Measurements from ENCODE around the gene HCCS.
"Not testable (repeated sequence)": the region's sequence is repeated elsewhere in the genome, so short reads cannot be mapped to it uniquely, and the experiment has no call there.

The HCCS gene

GRCh38 chrX:11111037-11111851 lies at the start of gene HCCS:
Gene HCCS, plus strand, starts transcription at chrX:11111332. Its CDS starts 729 bp downstream, at chrX:11112061.
- peak; percentile 32 for DNase-seq

DNA sequence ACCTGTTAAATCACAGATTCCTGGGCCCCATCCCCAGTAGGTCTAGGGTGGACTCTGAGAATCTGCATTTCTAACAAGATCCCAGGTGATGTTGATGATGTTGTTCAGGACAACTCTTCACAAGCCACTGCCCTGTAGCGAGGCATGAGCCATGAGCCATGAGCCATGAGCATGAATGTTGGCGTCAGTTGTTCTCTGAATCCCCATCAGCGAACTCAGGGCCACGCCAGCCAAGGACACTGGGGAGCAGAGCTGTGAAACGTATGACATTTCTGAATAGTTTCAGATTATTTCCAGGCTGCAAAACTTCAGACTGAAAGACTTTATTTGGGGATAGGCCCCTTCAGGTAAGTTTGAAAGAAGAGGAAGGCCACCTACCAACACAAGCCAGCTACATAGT lies 46.9 kb upstream of the HCCS start:
- no peak for DNase-seq

DNA sequence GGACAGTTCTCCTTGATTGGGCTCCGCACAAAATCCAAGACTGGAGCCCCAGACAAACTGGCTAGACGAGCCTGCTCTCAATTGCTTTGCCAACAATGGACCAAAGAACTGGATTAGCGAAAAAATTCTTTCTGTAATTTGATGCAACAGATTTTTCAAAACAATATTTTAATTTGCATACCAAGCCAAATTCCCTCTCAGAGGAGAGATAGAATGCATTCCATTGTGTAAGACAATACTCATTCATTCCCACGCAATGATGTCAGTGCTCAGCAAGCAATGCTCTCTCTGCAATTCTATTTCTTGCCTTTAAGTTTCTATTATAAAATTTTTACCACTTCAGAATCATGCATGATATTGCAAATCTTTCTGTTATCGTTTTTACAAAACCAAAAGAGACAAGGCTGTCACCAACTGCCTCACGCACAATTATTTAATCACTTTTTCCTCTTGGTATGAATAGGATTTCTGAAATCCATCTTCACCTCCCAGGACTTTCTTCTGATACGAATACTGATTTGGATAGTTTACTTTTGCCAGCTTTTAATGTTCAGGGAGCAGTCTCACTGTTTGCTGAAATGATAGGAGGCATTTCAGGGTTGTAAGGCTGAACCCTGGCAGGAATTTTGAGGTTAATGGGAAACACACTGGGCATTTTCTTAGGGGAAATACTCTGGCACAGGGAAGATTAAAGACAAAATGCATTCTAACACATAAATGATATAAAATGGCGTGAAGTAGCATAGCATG lies 46.1 kb upstream of the HCCS start:
- no peak for DNase-seq

- no peak for DNase-seq
Measured at GRCh38 chrX:11066812-11067211, 44.3 kb upstream of the HCCS start.

DNA sequence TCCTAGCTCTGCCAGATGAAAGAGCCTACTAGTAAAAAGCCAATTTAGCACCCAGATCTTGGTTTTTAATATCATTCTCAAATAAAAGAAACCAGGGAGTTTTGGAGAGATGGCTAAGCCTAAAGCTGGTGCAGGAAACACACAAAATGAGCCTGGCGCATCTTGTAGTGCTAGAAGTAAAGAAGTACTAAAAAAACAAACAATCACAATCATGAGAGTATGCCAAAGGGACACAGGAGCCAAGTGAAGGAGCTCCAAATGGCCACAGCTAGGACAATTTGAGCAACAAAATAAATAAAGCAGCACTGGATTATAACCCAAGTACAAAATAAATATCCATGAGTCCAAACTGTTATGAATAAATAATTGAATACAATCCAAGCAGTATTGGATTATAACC lies 37.8 kb upstream of the HCCS start:
- no peak for DNase-seq

- DNase-seq, result no peak
Measured at GRCh38 chrX:11080741-11081305, 30.3 kb upstream of the HCCS start.

DNA sequence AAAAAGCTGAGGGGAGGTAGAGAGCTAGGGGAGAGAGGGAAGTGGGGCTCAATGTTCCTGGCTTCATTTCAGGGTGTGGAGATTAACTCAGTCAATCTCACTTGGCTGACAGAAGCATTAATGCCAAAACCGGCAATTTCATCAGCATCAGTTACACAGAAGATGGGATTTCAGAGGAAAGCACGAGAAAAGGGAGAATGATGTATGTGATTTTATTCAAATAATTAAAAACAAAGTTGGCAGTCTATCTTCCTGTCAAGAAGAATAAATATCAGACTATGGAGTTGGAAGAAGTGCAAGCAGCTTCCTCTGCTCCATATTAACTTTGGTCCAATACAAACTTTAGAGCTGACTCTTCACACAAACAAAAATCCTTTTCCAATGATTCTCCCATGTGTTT lies 29.6 kb upstream of the HCCS start:
- no peak for DNase-seq

GRCh38 chrX:11085305-11085704 lies 25.8 kb upstream of the HCCS start:
- no peak for DNase-seq

DNA sequence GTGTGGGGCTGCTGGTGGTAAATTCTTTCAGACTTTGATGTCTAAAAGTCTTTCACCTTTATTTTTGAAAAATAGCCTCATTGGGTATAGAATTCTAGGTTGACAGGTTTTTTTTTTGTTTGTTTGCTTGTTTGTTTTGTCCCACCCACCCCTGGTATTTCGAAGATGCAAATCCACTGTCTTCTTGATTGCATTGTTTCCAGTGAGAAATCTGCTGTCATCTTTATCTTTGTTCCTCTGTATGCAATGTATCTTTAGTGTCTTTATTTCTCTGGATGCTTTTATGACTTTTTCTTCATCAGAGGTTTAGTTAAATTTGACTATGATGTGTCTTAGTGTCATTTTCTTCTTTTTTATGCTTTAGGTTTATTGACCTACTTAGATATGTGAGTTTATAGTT lies 21.3 kb upstream of the HCCS start:
- DNase-seq, result no peak

DNA sequence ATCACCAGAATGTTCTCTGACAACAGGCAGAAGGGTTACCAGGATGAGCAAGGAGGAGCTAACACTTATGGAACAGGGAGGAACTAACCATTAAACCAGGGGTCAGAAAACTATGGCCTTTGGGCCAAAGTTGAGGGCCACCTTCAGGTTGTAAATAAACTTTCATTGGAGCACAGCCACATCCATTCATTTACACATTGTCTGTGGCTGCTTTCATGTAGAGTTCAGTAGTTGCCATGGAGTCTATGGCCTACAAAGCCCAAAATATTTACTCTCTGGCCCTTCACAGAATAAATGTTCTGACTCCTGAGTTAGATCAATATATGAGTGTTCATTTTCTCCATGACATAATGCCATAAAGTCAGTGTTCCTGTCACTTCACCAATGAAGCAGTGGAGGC lies 13.2 kb upstream of the HCCS start:
- no peak for DNase-seq

- no peak for DNase-seq
Measured at GRCh38 chrX:11099465-11099864, 11.7 kb upstream of the HCCS start.

DNA sequence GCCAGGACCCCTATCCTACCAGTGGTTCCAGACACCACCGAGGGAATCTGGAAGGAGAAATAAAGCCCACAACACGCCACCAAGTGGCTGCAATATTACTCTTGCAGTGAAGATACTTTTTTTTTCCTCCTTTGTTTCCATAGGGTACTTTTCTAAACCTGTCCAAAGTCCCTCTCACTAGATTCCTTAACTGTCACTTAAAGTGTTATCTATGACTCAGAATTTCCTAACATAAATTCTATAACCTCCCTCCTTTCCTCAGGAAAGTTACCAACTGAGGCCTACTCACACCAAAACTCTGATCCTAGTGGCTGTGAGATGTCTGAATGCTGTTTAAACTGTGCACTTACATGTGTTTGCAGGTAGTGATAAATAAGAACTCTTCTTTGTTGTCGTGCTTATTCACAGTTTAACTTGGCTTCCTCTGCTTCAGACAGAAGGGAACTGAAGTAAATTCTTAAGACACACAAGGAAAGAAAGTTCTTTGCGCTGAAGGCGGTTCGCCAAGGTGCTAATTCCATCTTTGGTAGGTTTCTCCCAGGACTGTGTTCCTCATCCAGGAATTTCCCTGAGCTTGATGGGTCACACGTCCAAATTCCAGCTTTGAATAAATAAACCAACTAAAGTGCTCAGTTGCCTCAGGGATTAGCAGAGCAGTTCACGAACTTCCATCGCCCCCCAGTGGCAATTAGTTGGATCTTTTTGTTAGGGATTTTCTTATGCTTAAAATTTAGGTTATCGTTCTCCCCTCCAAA lies 10.7 kb upstream of the HCCS start:
- DNase-seq, result peak; percentile 33

- no peak for DNase-seq
Measured at GRCh38 chrX:11103006-11103405, 8.1 kb upstream of the HCCS start.

GRCh38 chrX:11103751-11104150 lies 7.4 kb upstream of the HCCS start:
- no peak for DNase-seq

- DNase-seq, result no peak
Measured at GRCh38 chrX:11105080-11105479, 6.1 kb upstream of the HCCS start.

DNA sequence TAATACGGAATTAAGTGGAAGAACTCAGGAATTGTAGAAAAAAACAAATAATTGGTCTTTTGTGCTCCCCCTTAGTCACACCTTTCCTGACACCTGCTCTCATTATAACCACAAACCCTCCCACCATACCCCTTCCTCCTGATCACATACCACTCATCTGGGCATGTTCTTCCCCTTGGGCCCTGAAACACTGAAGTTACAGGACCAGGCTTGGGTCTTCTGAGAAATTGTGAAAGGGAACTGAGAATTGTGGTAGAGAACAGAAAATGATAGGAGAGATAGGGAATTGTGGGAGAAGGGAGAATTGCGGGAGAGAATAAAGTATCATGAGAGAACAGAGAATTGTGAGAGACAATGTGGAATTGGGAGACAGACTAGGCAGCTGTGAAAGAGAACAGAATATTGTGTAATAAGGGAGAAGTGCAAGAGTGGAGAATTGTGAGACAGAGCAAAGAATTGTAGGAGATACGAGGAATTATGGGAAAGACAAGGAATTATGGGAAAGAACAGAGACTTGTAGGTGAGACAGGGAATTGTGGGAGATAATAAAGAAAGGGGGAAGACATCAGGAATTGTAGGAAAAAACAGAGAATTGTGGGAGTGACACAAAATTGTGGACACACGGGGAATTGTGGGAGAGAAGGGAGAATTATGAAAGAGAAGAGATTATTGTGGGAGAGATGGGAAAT lies 2.7 kb upstream of the HCCS start:
- no peak for DNase-seq

DNA sequence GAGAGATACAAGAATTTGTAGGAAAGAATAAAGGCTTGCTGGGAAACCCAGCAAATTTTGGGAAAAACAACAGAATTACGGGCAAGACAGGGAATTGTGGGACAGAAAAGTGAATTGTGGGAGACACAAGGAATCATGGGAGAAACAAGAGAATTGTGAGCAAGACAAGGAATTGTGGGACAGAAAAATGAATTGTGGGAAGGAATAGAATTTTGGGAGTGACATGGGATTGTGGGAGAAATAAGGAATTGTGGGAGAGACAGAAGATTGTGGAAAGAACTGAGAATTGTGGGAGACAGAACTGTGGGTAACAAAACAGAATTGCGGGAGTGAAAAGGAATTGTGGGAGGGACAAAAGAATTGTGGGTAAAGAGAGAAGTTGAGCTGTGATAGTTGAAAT lies 1.2 kb upstream of the HCCS start:
- no peak for DNase-seq

DNA sequence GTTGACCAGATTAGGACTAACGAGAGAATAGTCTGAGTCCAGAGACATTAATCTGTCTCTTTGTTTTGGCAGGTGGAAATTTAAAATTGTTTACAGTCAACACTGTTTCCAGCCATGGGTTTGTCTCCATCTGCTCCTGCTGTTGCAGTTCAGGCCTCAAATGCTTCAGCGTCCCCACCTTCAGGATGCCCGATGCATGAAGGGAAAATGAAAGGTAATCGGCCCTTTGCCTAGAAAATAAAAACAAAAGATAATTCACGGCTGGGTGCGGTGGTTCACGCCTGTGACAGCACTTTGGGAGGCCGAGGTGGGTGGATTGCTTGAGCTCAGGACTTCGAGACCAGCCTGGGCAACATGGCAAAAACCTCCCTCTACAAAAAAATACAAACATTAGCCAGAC lies 815 bp downstream of the HCCS start:
- DNase-seq, result no peak

GRCh38 chrX:11113731-11114130 lies 2.6 kb downstream of the HCCS start:
- DNase-seq, result no peak

GRCh38 chrX:11117745-11118144 lies 6.6 kb downstream of the HCCS start:
- no peak for DNase-seq

DNA sequence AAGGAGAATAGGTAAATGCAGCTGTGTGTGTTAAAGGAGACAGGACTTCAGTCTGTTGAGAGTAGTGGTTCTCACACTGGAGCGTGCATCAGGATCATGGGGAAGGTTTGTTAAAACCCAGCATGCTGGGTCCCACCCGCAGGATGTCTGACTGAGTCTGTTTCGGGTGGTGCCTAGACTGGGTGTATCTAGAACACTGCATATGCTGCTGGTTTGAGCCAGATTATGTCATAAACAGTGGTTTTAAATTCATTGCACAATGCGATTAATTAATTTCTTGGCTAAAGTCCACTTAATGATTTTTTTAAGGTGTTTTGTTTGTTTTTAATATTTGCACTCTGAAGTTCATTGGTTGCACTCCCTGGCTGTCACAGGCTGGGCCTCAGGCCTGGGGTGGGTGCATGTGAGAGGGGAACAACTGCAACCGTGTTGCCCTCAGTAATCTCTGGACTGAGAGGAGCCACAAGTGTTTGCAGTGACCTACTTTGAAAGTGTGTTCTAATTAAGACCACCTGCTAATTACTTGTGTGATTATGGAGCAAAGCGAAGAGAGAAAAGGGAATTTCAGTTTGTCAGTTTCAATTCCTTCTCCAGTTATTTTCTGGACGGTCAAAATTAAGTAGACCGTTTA lies 8.3 kb downstream of the HCCS start:
- no peak for DNase-seq

GRCh38 chrX:11123087-11123486 lies 12.0 kb downstream of the HCCS start:
- DNase-seq, result not testable (repeated sequence)

All from NCI-H446 treated with DMSO at 0.1 percent for 48 hours (cell line).